K562 (cell line): ENCODE data around the gene LSM11. TPM values are rescaled to one million over a fixed set of nuclear protein-coding genes. Genes with fewer than 3 reads are reported as not detected.

ENCODE experiments used
- BRF1 ChIP-seq: IDR thresholded peaks from 3 replicates; pipeline ENCODE4 v1.6.1; 2011; ENCODE audit warnings: borderline replicate concordance, mild to moderate bottlenecking; ENCODE audit not compliant: insufficient read length; ENCODE audit errors: extremely low read depth
- BRF2 ChIP-seq: IDR thresholded peaks from 3 replicates; pipeline ENCODE4 v1.6.1; 2011; ENCODE audit warnings: borderline replicate concordance, mild to moderate bottlenecking; ENCODE audit not compliant: insufficient read length, insufficient read depth
- CREB1 ChIP-seq, 2 experiments: sonication (generic) in 1 of 2; formaldehyde crosslinking in 1 of 2; IDR thresholded peaks; 2 replicates each; pipeline versions ENCODE4 v1.6.1 to v1.8.0; 2012 to 2022; ENCODE audit warnings: inconsistent platforms in 1 of 2, mild to moderate bottlenecking in 1 of 2, missing genetic modification reagents in 1 of 2, moderate library complexity in 1 of 2
- GABPB1 ChIP-seq: sonication (generic); formaldehyde crosslinking; IDR thresholded peaks from 2 replicates; pipeline ENCODE4 v1.8.0; 2022; ENCODE audit warnings: mild to moderate bottlenecking, missing genetic modification reagents
- GTF2A2 ChIP-seq: IDR thresholded peaks from 2 replicates; pipeline ENCODE4 v1.6.1; 2016; ENCODE audit warnings: mild to moderate bottlenecking, missing genetic modification characterization, missing compliant biosample characterization
- MYC ChIP-seq, 2 experiments: fragments of 250-450 bp in 1 of 2; sonication (Bioruptor Pico) in 1 of 2; IDR thresholded peaks; 2 replicates each; pipeline versions ENCODE4 v1.5.1 to v1.6.1; 2012 to 2021; ENCODE audit warnings: low read depth in 2 of 2, borderline replicate concordance in 1 of 2, improper control_type of control experiment in 1 of 2, low read length in 1 of 2, mild to moderate bottlenecking in 1 of 2, moderate library complexity in 1 of 2
- MYNN ChIP-seq, 2 experiments: sonication (generic); formaldehyde crosslinking in 1 of 2; IDR thresholded peaks; 2 replicates each; pipeline versions ENCODE4 v1.5.0 to v1.6.1; 2016 to 2020; ENCODE audit warnings: antibody characterized with exemption in 1 of 2, missing genetic modification reagents in 1 of 2
- REST ChIP-seq, 2 experiments: fragments of 450-650 bp; formaldehyde crosslinking in 1 of 2; IDR thresholded peaks; 2 replicates each; pipeline versions ENCODE4 v1.4.0 to v1.6.1; 2014 to 2020; ENCODE audit warnings: mild to moderate bottlenecking in 2 of 2, borderline replicate concordance in 1 of 2, low read depth in 1 of 2
- SNRNP70 ChIP-seq: fragments of 200-400 bp; formaldehyde crosslinking; optimal IDR thresholded peaks from 2 replicates; pipeline ENCODE3; 2017; ENCODE audit warnings: low read depth, low read length
- TSC22D4 ChIP-seq: fragments of 450-650 bp; IDR thresholded peaks from 2 replicates; pipeline ENCODE4 v1.6.1; 2016; ENCODE audit warnings: missing genetic modification characterization, missing biosample characterization, control low read depth
- YY1 ChIP-seq, 3 experiments: IDR thresholded peaks; 2 replicates each; pipeline ENCODE4 v1.6.1; 2011; ENCODE audit warnings: low read length in 2 of 3, mild to moderate bottlenecking in 2 of 3, moderate library complexity in 2 of 3, borderline replicate concordance in 1 of 3, control low read depth in 1 of 3, low read depth in 1 of 3; ENCODE audit not compliant: insufficient read depth in 3 of 3, insufficient replicate concordance in 2 of 3, control insufficient read depth in 1 of 3, insufficient read length in 1 of 3; ENCODE audit errors: extremely low read depth in 1 of 3
- ZFP91 ChIP-seq: sonication (generic); formaldehyde crosslinking; IDR thresholded peaks from 2 replicates; pipeline ENCODE4 v1.8.0; 2022; ENCODE audit warnings: mild to moderate bottlenecking, missing genetic modification reagents
- ZSCAN32 ChIP-seq: fragments of 450-650 bp; formaldehyde crosslinking; IDR thresholded peaks from 2 replicates; pipeline ENCODE4 v1.4.0; 2020; ENCODE audit warnings: mild to moderate bottlenecking, moderate library complexity
- polyA plus RNA-seq, 8 experiments: library from polyadenylated mRNA; depleted of rRNA in 4 of 8; stranded (reverse) in 5 of 8; unstranded in 3 of 8; fragments of >200 nt; fragmentation: Nextera tagmentation in 2 of 8; fragmentation: Illumina TruSeq in 1 of 8; extraction: Ambion mirVana in 2 of 8; extraction: Trizol in 1 of 8; gene quantifications; 2 replicates each; pipeline versions ENCODE4 v1.2.1 to v1.2.3, GENCODE V29; 2011 to 2014; ENCODE audit warnings: inconsistent platforms in 1 of 8, missing spikeins in 1 of 8
- total RNA-seq, 7 experiments: library from RNA; depleted of rRNA in 6 of 7; stranded (reverse); fragments of >200 nt in 6 of 7; fragmentation: Illumina TruSeq in 2 of 7; extraction: Trizol in 2 of 7; gene quantifications; 2 replicates each; pipeline versions ENCODE4 v1.2.1 to v1.2.3, GENCODE V29; 2011 to 2021; ENCODE audit warnings: low replicate concordance in 1 of 7

LSM11 gene
- total and polyA plus RNA-seq, 9 of the 15 experiments (the other 6 are each of a cell fraction or from before 2014, with no cell fraction given): 1.8 to 9.4 (median 4.7) TPM

GRCh38 chr5:157731272-157732129 is 12.0 kb upstream of the LSM11 start, which contains the start of gene THG1L (continued):
- TF ChIP-seq BRF2 (no peak), REST (IDR thresholded peaks at IDR 0.05; ENCODE audit: borderline replicate concordance) (no peak), REST (CRISPR knock-in tag; IDR thresholded peaks at IDR 0.05; ENCODE audit: low read depth) (no peak; the same call in 1 of the 2 replicates), YY1 (IDR thresholded peaks at IDR 0.05; ENCODE audit: borderline replicate concordance in 1 of 3, control insufficient read depth in 1 of 3, extremely low read depth in 1 of 3, insufficient read depth in 3 of 3, insufficient read length in 1 of 3, insufficient replicate concordance in 2 of 3, low read depth in 1 of 3, low read length in 2 of 3) (no peak), GTF2A2 (no peak), MYNN (IDR thresholded peaks at IDR 0.05) (no peak; the same call in 1 of the 2 replicates), MYNN (CRISPR knock-in tag; IDR thresholded peaks at IDR 0.05) (no peak), BRF1 (no peak), MYC (IDR thresholded peaks at IDR 0.05; ENCODE audit: low read depth, low read length) (peak; percentile 89), MYC (CRISPR knock-in tag; IDR thresholded peaks at IDR 0.05; ENCODE audit: borderline replicate concordance, low read depth) (peak; percentile 67; the same call in 1 of the 2 replicates), ZFP91 (CRISPR knock-in tag) (no peak), CREB1 (IDR thresholded peaks at IDR 0.05) (peak; percentile 46), CREB1 (CRISPR knock-in tag; IDR thresholded peaks at IDR 0.05) (peak; percentile 17; the same call in 1 of the 2 replicates), GABPB1 (CRISPR knock-in tag) (peak; percentile 92), TSC22D4 (no peak), SNRNP70 (no peak), ZSCAN32 (CRISPR knock-in tag) (no peak)
